ENCODE data around the gene HID1. TPM values are rescaled to one million over a fixed set of nuclear protein-coding genes. Genes with fewer than 3 reads are reported as not detected.

The HID1 gene, protein sequence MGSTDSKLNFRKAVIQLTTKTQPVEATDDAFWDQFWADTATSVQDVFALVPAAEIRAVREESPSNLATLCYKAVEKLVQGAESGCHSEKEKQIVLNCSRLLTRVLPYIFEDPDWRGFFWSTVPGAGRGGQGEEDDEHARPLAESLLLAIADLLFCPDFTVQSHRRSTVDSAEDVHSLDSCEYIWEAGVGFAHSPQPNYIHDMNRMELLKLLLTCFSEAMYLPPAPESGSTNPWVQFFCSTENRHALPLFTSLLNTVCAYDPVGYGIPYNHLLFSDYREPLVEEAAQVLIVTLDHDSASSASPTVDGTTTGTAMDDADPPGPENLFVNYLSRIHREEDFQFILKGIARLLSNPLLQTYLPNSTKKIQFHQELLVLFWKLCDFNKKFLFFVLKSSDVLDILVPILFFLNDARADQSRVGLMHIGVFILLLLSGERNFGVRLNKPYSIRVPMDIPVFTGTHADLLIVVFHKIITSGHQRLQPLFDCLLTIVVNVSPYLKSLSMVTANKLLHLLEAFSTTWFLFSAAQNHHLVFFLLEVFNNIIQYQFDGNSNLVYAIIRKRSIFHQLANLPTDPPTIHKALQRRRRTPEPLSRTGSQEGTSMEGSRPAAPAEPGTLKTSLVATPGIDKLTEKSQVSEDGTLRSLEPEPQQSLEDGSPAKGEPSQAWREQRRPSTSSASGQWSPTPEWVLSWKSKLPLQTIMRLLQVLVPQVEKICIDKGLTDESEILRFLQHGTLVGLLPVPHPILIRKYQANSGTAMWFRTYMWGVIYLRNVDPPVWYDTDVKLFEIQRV
- total RNA-seq, result 10 to 100 TPM in 1 of 4 donors, 1 to 10 TPM in 3; 2.9 to 11.6 (median 6.2) TPM

DNA sequence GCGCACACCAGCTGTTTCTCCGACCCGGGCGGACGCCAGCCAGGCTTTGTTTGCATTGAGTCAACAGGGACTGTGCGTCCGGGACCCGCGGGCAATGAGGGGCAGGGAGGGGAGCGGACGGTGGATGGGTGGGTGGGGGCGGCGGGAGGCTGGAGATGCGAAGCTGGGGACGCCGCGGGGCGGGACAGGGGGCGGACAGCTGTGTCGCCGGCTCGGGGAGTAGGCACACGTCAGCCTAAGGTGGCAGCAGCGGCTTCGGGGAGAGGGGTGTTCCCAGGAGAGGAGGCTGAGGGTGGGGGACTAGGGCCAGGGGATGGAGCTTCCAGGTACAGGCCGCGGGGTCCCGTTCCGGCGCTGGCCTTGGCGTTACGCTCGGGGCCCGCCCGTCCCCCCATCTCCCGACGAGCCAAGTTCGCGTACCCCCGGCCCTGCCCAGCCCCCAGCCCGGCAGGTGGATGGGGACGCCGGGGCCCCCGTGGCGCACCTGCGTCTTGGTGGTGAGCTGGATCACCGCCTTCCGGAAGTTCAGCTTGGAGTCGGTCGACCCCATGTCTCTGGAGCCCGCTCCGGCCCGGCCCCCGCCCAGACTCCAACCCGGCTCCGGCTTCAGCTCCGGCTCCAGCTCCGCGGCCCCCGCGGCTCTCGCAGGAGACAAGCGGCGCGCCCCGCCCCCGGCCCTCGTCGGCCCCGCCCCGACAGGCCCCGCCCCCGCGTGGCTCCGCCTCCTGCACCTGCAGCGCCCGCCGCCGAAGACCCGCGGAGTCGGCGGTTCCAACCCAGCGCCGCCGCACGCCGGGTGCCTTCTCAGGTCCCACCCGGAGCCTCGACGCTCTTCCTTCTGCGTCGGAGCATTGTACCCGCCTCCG lies at the start of gene HID1:
Gene HID1, minus strand, starts transcription at position 653 of the 866 bp plus-strand sequence. Its CDS starts 103 bp downstream, at position 550.
- WGBS, 2 donors, result 3 to 11% methylated on average over 31 to 45 of the region's 95 CpGs
- peak within 1 kb of the TSS; percentile 18 for H3K4me3 ChIP-seq (ENCODE audit: low read depth, poor library complexity, severe bottlenecking)
- intact Hi-C loops (cut with DNase I; ENCODE audit: low total_unique reads), result no loop called here
- TF ChIP-seq POLR2A (IDR thresholded peaks at IDR 0.05), result no peak
- TF ChIP-seq, protein P1, sequence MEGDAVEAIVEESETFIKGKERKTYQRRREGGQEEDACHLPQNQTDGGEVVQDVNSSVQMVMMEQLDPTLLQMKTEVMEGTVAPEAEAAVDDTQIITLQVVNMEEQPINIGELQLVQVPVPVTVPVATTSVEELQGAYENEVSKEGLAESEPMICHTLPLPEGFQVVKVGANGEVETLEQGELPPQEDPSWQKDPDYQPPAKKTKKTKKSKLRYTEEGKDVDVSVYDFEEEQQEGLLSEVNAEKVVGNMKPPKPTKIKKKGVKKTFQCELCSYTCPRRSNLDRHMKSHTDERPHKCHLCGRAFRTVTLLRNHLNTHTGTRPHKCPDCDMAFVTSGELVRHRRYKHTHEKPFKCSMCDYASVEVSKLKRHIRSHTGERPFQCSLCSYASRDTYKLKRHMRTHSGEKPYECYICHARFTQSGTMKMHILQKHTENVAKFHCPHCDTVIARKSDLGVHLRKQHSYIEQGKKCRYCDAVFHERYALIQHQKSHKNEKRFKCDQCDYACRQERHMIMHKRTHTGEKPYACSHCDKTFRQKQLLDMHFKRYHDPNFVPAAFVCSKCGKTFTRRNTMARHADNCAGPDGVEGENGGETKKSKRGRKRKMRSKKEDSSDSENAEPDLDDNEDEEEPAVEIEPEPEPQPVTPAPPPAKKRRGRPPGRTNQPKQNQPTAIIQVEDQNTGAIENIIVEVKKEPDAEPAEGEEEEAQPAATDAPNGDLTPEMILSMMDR (IDR thresholded peaks at IDR 0.05), result no peak
- peak in 1 of 2 donors; percentile 85 for DNase-seq (ENCODE audit: low spot score in 2 of 2)

DNA sequence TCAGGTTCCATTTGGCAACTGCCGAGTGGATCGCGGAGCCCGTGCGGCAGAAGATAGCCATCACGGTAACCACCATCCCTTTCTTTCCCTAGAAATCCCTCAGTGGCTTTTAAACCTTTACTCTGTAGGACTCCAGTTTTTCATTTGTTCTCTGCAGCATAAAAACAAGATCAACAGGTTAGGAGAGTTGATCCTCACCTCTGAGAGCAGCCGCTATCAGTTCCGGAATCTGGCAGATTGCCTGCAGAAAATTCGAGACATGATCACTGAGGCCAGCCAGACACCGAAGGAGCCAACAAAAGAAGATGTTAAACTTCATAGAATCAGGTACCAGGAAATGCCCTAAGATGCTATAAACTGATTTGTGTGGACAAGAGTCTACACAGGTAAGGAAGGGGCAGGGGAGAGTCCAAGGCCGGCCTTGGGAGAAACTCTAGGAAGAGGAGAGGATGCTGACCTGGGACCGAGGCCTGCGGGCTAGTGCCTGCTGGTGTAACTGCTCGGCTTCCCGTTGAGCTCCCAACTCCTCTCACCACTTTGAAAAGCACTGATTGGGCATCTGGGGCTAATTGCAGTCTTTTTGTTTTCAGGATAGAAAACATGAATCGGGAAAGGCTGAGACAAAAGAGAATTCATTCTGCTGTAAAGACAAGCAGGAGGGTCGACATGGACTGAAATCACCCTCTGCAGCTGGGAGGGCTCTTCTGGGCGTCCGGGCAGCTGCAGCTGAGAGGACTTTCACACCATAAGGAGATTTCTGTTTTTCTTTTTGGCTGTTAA lies 48.0 kb upstream of the HID1 start:
- 77 to 79% methylated on average over 19 of the region's 19 CpGs for WGBS, 2 donors
- DNase-seq (ENCODE audit: low spot score in 2 of 2), result no peak
- no peak for TF ChIP-seq POLR2A (IDR thresholded peaks at IDR 0.05)
- TF ChIP-seq, protein P1 (IDR thresholded peaks at IDR 0.05), result no peak
- intact Hi-C loops (cut with DNase I; ENCODE audit: low total_unique reads), result no loop called here
- H3K4me3 ChIP-seq (ENCODE audit: low read depth, poor library complexity, severe bottlenecking), result no peak overlapping the region

DNA sequence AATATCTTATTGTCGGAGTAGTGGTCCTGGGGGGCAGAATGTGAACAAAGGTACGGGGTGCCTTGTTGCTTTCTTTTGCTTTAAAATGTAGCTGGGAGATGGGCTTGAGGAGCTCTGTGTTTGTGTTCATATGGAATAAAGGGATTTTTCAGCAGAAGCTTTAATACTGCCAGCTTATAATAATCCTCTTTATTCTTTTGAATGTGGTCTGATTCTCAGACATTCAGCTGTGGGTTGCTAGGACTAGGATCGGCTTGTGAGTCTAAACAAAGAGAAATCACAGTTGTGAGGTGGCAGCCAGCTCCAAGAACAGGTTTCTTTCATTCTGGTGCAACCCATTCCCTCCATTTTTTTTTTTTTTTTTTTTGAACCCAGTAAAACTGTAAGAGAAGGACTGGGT lies 47.2 kb upstream of the HID1 start:
- no peak for TF ChIP-seq POLR2A (IDR thresholded peaks at IDR 0.05)
- TF ChIP-seq, protein P1 (IDR thresholded peaks at IDR 0.05), result no peak
- intact Hi-C loops (cut with DNase I; ENCODE audit: low total_unique reads), result no loop called here

DNA sequence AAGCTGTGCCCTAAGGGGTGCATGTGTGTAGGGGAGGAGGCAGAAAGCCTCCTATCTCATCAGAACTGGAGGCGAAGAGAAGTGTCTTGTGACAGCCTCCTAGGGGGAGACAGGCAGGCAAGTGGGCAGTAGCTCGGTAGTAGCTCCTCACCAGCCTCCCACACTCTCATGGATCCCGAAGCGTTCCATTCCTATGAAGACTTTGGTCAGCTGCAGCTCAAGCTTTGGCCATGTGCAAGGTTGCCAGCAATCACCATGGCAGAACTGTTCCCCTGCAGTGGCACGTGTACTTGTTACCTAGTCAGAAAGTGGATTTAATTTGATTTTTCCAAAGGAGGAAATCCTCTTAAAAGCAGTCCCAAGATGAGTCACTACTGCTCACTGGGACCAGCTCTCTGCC lies 46.6 kb upstream of the HID1 start:
- DNase-seq (ENCODE audit: low spot score in 2 of 2), result no peak
- no peak overlapping the region for H3K4me3 ChIP-seq (ENCODE audit: low read depth, poor library complexity, severe bottlenecking)
- WGBS, 2 donors, result 82 to 83% methylated on average over 5 of the region's 5 CpGs
- intact Hi-C loops (cut with DNase I; ENCODE audit: low total_unique reads), result no loop called here
- TF ChIP-seq POLR2A (IDR thresholded peaks at IDR 0.05), result no peak
- TF ChIP-seq, protein P1 (IDR thresholded peaks at IDR 0.05), result no peak

More for the DNA sequence above, 47.2 kb upstream of the HID1 start:
- 89 to 95% methylated on average over 3 of the region's 3 CpGs for WGBS, 2 donors
- DNase-seq (ENCODE audit: low spot score in 2 of 2), result no peak
- H3K4me3 ChIP-seq (ENCODE audit: low read depth, poor library complexity, severe bottlenecking), result no peak overlapping the region

DNA sequence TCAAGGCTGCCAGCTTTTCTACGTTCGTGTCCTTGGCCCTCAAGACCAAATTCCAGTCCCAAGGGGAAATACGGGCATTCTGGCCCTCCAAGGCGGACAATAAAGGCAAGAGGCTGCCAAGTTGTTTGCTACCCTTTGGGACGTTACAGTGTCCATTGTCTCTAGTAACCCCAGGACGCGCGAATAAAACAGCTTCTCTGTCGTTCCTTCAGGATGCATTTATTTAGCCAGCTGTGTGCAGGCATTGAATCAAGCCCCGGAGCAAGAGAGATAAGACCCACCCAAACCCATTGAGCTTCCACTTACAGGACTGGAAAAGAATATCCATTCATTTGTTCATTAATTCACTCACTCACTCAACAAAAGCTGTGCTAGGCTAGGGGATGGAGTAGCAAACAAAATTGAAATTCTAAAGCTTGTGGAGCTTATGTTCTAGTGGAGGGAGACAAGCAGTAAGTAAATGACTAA lies 40.6 kb upstream of the HID1 start:
- DNase-seq (ENCODE audit: low spot score in 2 of 2), result no peak
- H3K4me3 ChIP-seq (ENCODE audit: low read depth, poor library complexity, severe bottlenecking), result peak overlapping the region; percentile 78
- intact Hi-C loops (cut with DNase I; ENCODE audit: low total_unique reads), result no loop called here
- TF ChIP-seq, protein P1 (IDR thresholded peaks at IDR 0.05), result no peak
- no peak for TF ChIP-seq POLR2A (IDR thresholded peaks at IDR 0.05)
- WGBS, 2 donors, result 0 to 1% methylated on average over 10 of the region's 10 CpGs
